ENCODE measurements around the gene SMAP1.

SMAP1 gene

DNA sequence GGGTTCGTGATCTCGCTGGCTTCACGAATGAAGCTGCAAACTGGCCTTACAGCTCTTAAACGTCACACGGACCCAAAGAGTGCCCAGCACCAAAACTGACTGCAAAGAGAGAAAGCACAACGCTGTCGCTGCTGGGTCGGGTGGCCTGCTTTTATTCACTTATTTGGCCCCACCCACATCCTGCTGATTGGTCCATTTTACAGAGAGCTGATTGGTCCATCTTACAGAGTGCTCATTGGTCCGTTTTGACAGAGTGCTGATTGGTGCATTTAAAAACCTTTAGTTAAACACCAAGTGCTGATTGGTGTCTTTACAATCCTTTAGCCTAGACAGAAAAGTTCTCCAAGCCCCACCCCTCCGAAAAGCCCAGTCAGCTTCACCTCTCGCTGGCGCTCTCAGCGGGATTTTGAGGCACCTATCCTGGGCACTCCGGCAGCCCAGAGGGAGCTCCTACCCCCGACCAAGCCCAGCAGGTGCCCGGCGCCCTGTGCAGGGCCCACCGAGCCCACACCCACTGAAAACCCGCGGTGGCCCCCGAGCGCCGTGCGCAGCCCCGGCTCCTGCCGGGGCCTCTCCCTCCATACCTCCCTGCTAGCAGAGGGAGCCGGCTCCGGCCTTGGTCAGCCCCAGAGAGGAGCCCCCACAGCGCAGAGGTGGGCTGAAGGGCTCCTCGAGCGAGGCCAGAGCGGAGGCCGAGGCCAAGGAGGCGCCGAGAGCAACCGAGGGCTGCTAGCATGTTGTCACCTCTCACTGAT lies 40.0 kb upstream of the SMAP1 start:
- Histone ChIP-seq H3K9ac (ENCODE audit: low read length) (no peak overlapping the region), H2AFZ (ENCODE audit: low read depth, low read length) (no peak overlapping the region), H4K20me1 (ENCODE audit: insufficient read depth, low read length) (no peaks in the 10 kb centered on the region), H3K4me1 (ENCODE audit: low read length) (no peaks in the 10 kb centered on the region), H3K4me2 (ENCODE audit: low read length) (no peak overlapping the region), H3K79me2 (ENCODE audit: low read length) (no peaks in the 10 kb centered on the region), H3K27me3 (ENCODE audit: low read depth, low read length) (no peaks in the 10 kb centered on the region), H3K9me3 (ENCODE audit: insufficient read depth, low read length) (no peaks in the 10 kb centered on the region), H3K27ac (ENCODE audit: low read length) (no peak overlapping the region), H3K36me3 (replicated peaks; ENCODE audit: low read depth, low read length) (no peaks in the 10 kb centered on the region), H3K4me3 (ENCODE audit: low read length) (no peak overlapping the region)
- TF ChIP-seq EZH2phosphoT487 (IDR thresholded peaks at IDR 0.05; ENCODE audit: low read depth) = no peak
- TF ChIP-seq, protein P1, sequence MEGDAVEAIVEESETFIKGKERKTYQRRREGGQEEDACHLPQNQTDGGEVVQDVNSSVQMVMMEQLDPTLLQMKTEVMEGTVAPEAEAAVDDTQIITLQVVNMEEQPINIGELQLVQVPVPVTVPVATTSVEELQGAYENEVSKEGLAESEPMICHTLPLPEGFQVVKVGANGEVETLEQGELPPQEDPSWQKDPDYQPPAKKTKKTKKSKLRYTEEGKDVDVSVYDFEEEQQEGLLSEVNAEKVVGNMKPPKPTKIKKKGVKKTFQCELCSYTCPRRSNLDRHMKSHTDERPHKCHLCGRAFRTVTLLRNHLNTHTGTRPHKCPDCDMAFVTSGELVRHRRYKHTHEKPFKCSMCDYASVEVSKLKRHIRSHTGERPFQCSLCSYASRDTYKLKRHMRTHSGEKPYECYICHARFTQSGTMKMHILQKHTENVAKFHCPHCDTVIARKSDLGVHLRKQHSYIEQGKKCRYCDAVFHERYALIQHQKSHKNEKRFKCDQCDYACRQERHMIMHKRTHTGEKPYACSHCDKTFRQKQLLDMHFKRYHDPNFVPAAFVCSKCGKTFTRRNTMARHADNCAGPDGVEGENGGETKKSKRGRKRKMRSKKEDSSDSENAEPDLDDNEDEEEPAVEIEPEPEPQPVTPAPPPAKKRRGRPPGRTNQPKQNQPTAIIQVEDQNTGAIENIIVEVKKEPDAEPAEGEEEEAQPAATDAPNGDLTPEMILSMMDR (IDR thresholded peaks at IDR 0.05; ENCODE audit: low read depth, low read length) = no peak

DNA sequence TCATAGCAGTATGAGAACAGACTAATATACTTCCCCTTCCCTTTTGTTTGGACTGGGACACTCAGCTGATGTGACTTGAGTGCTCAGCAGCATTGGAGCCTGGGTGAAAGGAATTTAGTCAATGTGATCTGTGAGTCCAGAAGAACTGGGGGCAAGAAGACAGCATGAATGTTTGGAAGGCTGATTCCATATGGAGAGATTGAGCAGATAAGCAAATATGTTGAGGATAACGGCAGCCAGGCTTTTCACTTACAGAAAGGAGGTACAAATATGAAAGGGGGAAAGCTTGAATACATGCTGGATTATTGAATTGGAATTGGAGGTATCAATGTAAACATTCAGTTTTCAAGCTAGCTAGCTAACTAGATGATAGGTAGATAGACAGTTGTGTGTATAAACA lies 37.8 kb upstream of the SMAP1 start:
- TF ChIP-seq EZH2phosphoT487 (IDR thresholded peaks at IDR 0.05; ENCODE audit: low read depth) = no peak
- TF ChIP-seq, protein P1 (IDR thresholded peaks at IDR 0.05; ENCODE audit: low read depth, low read length) = no peak

DNA sequence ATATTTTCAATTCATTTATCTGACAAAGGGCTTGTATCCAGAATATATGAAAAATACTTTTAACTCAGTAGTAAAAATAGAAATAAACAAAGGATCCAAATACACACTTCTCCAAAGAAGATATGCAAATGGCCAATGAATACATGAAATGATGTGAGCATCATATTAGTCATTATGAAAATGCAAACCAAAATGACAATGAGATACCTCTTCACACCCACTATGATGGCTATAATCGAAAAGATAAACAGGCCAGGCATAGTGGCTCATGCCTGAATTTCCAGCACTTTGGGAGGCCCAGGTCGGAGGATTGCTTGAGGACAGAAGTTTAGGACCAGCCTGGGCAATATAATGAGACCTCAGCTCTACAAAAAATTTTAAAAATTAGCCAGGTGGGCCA lies 33.8 kb upstream of the SMAP1 start:
- no peak overlapping the region for H3K4me3 ChIP-seq (ENCODE audit: low read length)
- H3K27ac ChIP-seq (ENCODE audit: low read length) = no peak overlapping the region
- TF ChIP-seq, protein P1 (IDR thresholded peaks at IDR 0.05; ENCODE audit: low read depth, low read length) = no peak
- TF ChIP-seq EZH2phosphoT487 (IDR thresholded peaks at IDR 0.05; ENCODE audit: low read depth) = no peak

More for the DNA sequence above, 37.8 kb upstream of the SMAP1 start:
- Histone ChIP-seq H3K9ac (ENCODE audit: low read length) (no peak overlapping the region), H3K4me2 (ENCODE audit: low read length) (no peak overlapping the region), H3K4me1 (ENCODE audit: low read length) (no peaks in the 10 kb centered on the region), H4K20me1 (ENCODE audit: insufficient read depth, low read length) (no peaks in the 10 kb centered on the region), H3K9me3 (ENCODE audit: insufficient read depth, low read length) (no peaks in the 10 kb centered on the region), H3K79me2 (ENCODE audit: low read length) (no peaks in the 10 kb centered on the region), H2AFZ (ENCODE audit: low read depth, low read length) (no peak overlapping the region), H3K27me3 (ENCODE audit: low read depth, low read length) (no peaks in the 10 kb centered on the region), H3K4me3 (ENCODE audit: low read length) (no peak overlapping the region), H3K27ac (ENCODE audit: low read length) (no peak overlapping the region), H3K36me3 (replicated peaks; ENCODE audit: low read depth, low read length) (no peaks in the 10 kb centered on the region)

DNA sequence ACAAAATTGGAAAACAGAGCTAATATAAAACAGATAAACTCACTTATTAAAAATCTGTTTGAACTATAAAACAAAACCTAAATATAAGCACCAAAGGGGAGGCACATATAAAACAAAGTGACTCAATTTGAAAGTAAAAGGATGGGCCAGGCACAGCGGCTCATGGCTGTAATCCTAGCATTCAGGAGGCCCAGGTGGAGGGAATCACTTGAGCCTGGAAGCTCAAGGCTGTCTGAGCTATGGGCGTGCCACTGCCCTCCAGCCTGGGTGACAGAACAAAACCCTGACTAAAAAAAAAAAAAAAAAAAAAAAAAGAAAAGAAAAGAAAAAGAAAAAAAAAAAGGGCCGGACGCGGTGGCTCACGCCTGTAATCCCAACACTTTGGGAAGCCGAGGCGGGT lies 31.1 kb upstream of the SMAP1 start:
- H4K20me1 ChIP-seq (ENCODE audit: insufficient read depth, low read length) = no peaks in the 10 kb centered on the region
- H3K9ac ChIP-seq (ENCODE audit: low read length) = no peak overlapping the region
- no peak for TF ChIP-seq EZH2phosphoT487 (IDR thresholded peaks at IDR 0.05; ENCODE audit: low read depth)
- TF ChIP-seq, protein P1 (IDR thresholded peaks at IDR 0.05; ENCODE audit: low read depth, low read length) = no peak
- no peaks in the 10 kb centered on the region for H3K9me3 ChIP-seq (ENCODE audit: insufficient read depth, low read length)
- no peak overlapping the region for H3K4me3 ChIP-seq (ENCODE audit: low read length)
- H3K79me2 ChIP-seq (ENCODE audit: low read length) = no peaks in the 10 kb centered on the region
- H3K27me3 ChIP-seq (ENCODE audit: low read depth, low read length) = no peaks in the 10 kb centered on the region
- no peak overlapping the region for H2AFZ ChIP-seq (ENCODE audit: low read depth, low read length)
- H3K36me3 ChIP-seq (replicated peaks; ENCODE audit: low read depth, low read length) = no peaks in the 10 kb centered on the region
- no peak overlapping the region for H3K27ac ChIP-seq (ENCODE audit: low read length)
- H3K4me1 ChIP-seq (ENCODE audit: low read length) = no peaks in the 10 kb centered on the region
- no peak overlapping the region for H3K4me2 ChIP-seq (ENCODE audit: low read length)

More for the DNA sequence above, 33.8 kb upstream of the SMAP1 start:
- Histone ChIP-seq H3K27me3 (ENCODE audit: low read depth, low read length) (no peaks in the 10 kb centered on the region), H3K36me3 (replicated peaks; ENCODE audit: low read depth, low read length) (no peaks in the 10 kb centered on the region), H3K9me3 (ENCODE audit: insufficient read depth, low read length) (no peaks in the 10 kb centered on the region), H3K4me2 (ENCODE audit: low read length) (no peak overlapping the region), H4K20me1 (ENCODE audit: insufficient read depth, low read length) (no peaks in the 10 kb centered on the region), H3K9ac (ENCODE audit: low read length) (no peak overlapping the region), H2AFZ (ENCODE audit: low read depth, low read length) (no peak overlapping the region), H3K79me2 (ENCODE audit: low read length) (no peaks in the 10 kb centered on the region), H3K4me1 (ENCODE audit: low read length) (no peaks in the 10 kb centered on the region)

Data from OCI-LY3 (cell line).